Gastrocnemius medialis (tissue), 4 donors: ENCODE results near the gene GOLGA8B.

Source experiments
- CTCF ChIP-seq, 5 experiments: fragments of 450-650 bp in 3 of 5; fragments of 200-600 bp in 2 of 5; sonication (generic) in 2 of 5; IDR thresholded peaks in 4 of 5; conservative IDR thresholded peaks in 1 of 5; 1 replicate in 4 of 5; 2 replicates in 1 of 5; pipeline ENCODE4 v1.5.1; 2016 to 2019; ENCODE audit warnings: antibody characterized with exemption in 5 of 5, mild to moderate bottlenecking in 3 of 5, moderate library complexity in 3 of 5
- POLR2A ChIP-seq, 2 donors: fragments of 450-650 bp; IDR thresholded peaks; one replicate each; pipeline ENCODE4 v1.6.1; 2017; ENCODE audit warnings: antibody characterized with exemption in 2 of 2, mild to moderate bottlenecking in 2 of 2, moderate library complexity in 2 of 2

- TF ChIP-seq CTCF (IDR thresholded peaks at IDR 0.05 in 4 of 5, conservative IDR thresholded peaks at IDR 0.05 in 1 of 5) (no peak), POLR2A (IDR thresholded peaks at IDR 0.05) (no peak)
Observed at GRCh38 chr15:34625007-34625406, 41.6 kb upstream of the GOLGA8B start.
